ENCODE data around the gene BRDT. TPM values are rescaled to one million over a fixed set of nuclear protein-coding genes. Genes with fewer than 3 reads are reported as not detected.

The BRDT gene
- total RNA-seq, 2 donors from 2014 or later: not detected

GRCh38 chr1:91948501-91949355 is 473 bp upstream of the BRDT start:
- no peak for TF ChIP-seq CTCF (IDR thresholded peaks at IDR 0.05)
- Histone ChIP-seq H3K36me3 (no peaks in the 10 kb centered on the region), H3K9me3 (no peaks in the 10 kb centered on the region), H3K27ac (no peak overlapping the region), H3K27me3 (no peaks in the 10 kb centered on the region), H3K4me1 (no peaks in the 10 kb centered on the region), H3K4me3 (no peak overlapping the region)
- no peak for DNase-seq (ENCODE audit: low spot score)

GRCh38 chr1:91952187-91952586 is 3.0 kb downstream of the BRDT start:
- no peaks in the 10 kb centered on the region for H3K27me3 ChIP-seq
- no peak overlapping the region for H3K4me3 ChIP-seq
- no peak for TF ChIP-seq CTCF (IDR thresholded peaks at IDR 0.05)
- H3K9me3 ChIP-seq: no peaks in the 10 kb centered on the region
- no peak for DNase-seq (ENCODE audit: low spot score)
- H3K36me3 ChIP-seq: no peaks in the 10 kb centered on the region
- no peaks in the 10 kb centered on the region for H3K4me1 ChIP-seq
- H3K27ac ChIP-seq: no peak overlapping the region

GRCh38 chr1:91958926-91959325 is 9.7 kb downstream of the BRDT start:
- DNase-seq (ENCODE audit: low spot score): no peak
- Histone ChIP-seq H3K9me3 (no peaks in the 10 kb centered on the region), H3K36me3 (no peaks in the 10 kb centered on the region), H3K27ac (no peak overlapping the region), H3K4me1 (no peaks in the 10 kb centered on the region), H3K27me3 (no peaks in the 10 kb centered on the region), H3K4me3 (no peak overlapping the region)
- no peak for TF ChIP-seq CTCF (IDR thresholded peaks at IDR 0.05)

GRCh38 chr1:91968334-91968733 is 19.1 kb downstream of the BRDT start:
- no peak for DNase-seq (ENCODE audit: low spot score)
- no peak overlapping the region for H3K27ac ChIP-seq
- H3K4me1 ChIP-seq: no peaks in the 10 kb centered on the region
- H3K27me3 ChIP-seq: no peaks in the 10 kb centered on the region
- H3K9me3 ChIP-seq: no peaks in the 10 kb centered on the region
- no peaks in the 10 kb centered on the region for H3K36me3 ChIP-seq
- TF ChIP-seq CTCF (IDR thresholded peaks at IDR 0.05): no peak
- H3K4me3 ChIP-seq: no peak overlapping the region

GRCh38 chr1:91979383-91979782 is 30.2 kb downstream of the BRDT start:
- TF ChIP-seq CTCF (IDR thresholded peaks at IDR 0.05): no peak
- no peaks in the 10 kb centered on the region for H3K27me3 ChIP-seq
- no peaks in the 10 kb centered on the region for H3K9me3 ChIP-seq
- DNase-seq (ENCODE audit: low spot score): no peak
- H3K4me3 ChIP-seq: no peak overlapping the region
- no peak overlapping the region for H3K27ac ChIP-seq
- no peaks in the 10 kb centered on the region for H3K4me1 ChIP-seq
- no peaks in the 10 kb centered on the region for H3K36me3 ChIP-seq

GRCh38 chr1:91980663-91981062 is 31.5 kb downstream of the BRDT start:
- TF ChIP-seq CTCF (IDR thresholded peaks at IDR 0.05): no peak
- no peaks in the 10 kb centered on the region for H3K4me1 ChIP-seq
- no peak overlapping the region for H3K27ac ChIP-seq
- no peak for DNase-seq (ENCODE audit: low spot score)
- no peaks in the 10 kb centered on the region for H3K36me3 ChIP-seq
- H3K4me3 ChIP-seq: no peak overlapping the region
- no peaks in the 10 kb centered on the region for H3K9me3 ChIP-seq
- H3K27me3 ChIP-seq: no peaks in the 10 kb centered on the region

Data from right atrium auricular region (tissue), 2 donors.